GM18870 (cell line): ENCODE measurements around the gene VGF.
A peak's percentile ranks its signal among the peaks of the same experiment; 100 is the strongest.

Experiments
- ATAC-seq: cut with Tn5 transposase; IDR thresholded peaks from one replicate; pipeline ENCODE4 v1.9.1; 2021; ENCODE audit warnings: moderate library complexity; ENCODE audit not compliant: unreplicated experiment

The VGF gene

GRCh38 chr7:101166909-101167644 lies 1.7 kb upstream of the VGF start:
- ATAC-seq: no peak

GRCh38 chr7:101166648-101166908 lies 1.2 kb upstream of the VGF start:
- ATAC-seq: no peak

GRCh38 chr7:101165958-101166647 lies 734 bp upstream of the VGF start:
- no peak for ATAC-seq

- no peak for ATAC-seq
Measured at GRCh38 chr7:101164071-101164840, 1.1 kb downstream of the VGF start.

GRCh38 chr7:101163279-101164070 lies 1.9 kb downstream of the VGF start:
- ATAC-seq: no peak

- no peak for ATAC-seq
Measured at GRCh38 chr7:101162551-101163278, 2.7 kb downstream of the VGF start.

GRCh38 chr7:101161692-101162471 lies 3.5 kb downstream of the VGF start:
- ATAC-seq: no peak

- no peak for ATAC-seq
Measured at GRCh38 chr7:101160910-101161309, 4.5 kb downstream of the VGF start.

- ATAC-seq: no peak
Measured at GRCh38 chr7:101159696-101160674, 5.4 kb downstream of the VGF start.

GRCh38 chr7:101156866-101157589 lies 8.3 kb downstream of the VGF start:
- no peak for ATAC-seq

- no peak for ATAC-seq
Measured at GRCh38 chr7:101156277-101156676, 9.1 kb downstream of the VGF start.

- ATAC-seq: no peak
Measured at GRCh38 chr7:101155303-101155702, 10.1 kb downstream of the VGF start.

- no peak for ATAC-seq
Measured at GRCh38 chr7:101154693-101155102, 10.7 kb downstream of the VGF start.

GRCh38 chr7:101153969-101154692 lies 11.2 kb downstream of the VGF start, which contains the start of gene AP1S1:
TSS of gene AP1S1 (plus strand) at chr7:101154476. CDS start at chr7:101154515, 39 bp downstream.
- ATAC-seq: peak; percentile 70

GRCh38 chr7:101151908-101152651 lies 13.3 kb downstream of the VGF start:
- ATAC-seq: no peak

- no peak for ATAC-seq
Measured at GRCh38 chr7:101140746-101141382, 24.5 kb downstream of the VGF start.
